SHP77 (cell line): ENCODE results near the gene GINS1.

Source experiments
- DNase-seq, 2 experiments: peaks; one replicate each; lab custom pipeline; 2025; lab: John Stamatoyannopoulos, UW

The GINS1 gene

GRCh38 chr20:25494506-25495188 is 87.2 kb downstream of the GINS1 start:
- no peak for DNase-seq

DNA sequence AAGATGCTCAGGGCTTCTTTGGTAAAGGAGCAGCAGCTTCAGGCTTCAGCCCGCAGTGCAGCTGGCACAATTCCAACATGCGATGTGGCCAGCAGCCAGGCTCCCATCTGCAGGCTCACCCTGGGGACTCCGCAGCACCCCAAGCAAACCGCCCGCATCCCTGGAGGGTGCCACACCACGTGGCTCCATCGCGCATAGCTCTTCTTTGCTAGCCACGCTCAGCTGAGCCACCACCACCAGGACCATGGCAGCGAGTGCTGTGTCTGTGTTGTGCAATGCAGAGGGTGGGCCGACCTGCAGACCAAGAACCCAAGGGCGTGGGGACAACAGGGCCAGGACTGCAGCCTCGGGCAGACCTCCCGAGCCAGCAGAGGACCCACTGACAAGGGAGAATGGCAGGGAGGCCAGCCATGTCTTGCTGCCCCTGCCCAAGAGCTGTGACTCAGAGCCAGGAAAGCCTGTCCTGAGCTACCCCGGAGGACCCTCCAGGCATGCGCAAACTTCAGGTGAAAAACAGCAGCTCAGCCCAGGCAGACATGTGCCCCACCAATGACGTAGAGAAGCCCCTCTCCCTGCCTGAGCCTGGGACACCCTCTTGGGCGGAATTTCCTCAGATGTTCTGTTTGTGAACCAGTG is 87.8 kb downstream of the GINS1 start:
- no peak for DNase-seq

GRCh38 chr20:25496165-25496967 is 88.9 kb downstream of the GINS1 start:
- no peak for DNase-seq

- no peak for DNase-seq
Measured at GRCh38 chr20:25496968-25497401, 89.5 kb downstream of the GINS1 start.

DNA sequence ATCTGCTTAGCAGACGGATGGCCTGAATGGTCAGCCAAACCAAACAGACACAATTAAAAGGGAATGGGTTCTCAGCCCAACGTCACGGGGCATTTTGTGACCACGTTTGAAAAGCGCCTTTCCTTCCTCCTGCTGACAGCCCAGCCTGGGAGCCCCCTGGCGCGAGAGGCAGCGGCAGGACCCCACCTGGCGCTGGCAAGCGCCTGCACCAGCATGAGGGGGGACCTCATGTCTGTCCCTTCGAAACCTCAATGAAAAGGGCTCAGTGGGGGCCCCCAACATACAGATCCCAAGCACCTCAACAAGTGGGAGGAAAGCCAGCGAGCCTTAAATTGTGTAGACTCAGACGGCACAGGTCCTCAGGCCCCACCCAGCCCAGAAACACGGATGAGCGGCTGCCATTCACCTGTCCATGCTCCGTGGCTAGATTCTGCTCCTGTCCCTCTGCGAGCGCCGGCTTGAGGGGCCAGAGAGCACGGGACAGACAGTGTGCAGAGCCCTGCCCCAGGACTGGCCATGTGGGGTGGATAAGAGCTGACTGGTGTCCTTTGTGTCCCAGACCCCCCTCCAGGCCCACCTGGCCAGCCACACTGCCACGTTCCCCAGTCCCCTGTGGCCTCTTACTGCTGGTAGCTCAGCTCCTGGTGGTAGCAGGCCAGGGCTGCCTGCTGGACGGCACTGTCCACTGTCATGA is 90.3 kb downstream of the GINS1 start:
- DNase-seq: no peak
